Measurements from ENCODE around the gene OSR1.
"Not testable (repeated sequence)": the region's sequence is repeated elsewhere in the genome, so short reads cannot be mapped to it uniquely, and the experiment has no call there.

The OSR1 gene

GRCh38 chr2:19330436-19330835 lies 28.0 kb downstream of the OSR1 start:
- DNase-seq, result no peak

GRCh38 chr2:19329445-19329844 lies 29.0 kb downstream of the OSR1 start:
- DNase-seq, result no peak

DNA sequence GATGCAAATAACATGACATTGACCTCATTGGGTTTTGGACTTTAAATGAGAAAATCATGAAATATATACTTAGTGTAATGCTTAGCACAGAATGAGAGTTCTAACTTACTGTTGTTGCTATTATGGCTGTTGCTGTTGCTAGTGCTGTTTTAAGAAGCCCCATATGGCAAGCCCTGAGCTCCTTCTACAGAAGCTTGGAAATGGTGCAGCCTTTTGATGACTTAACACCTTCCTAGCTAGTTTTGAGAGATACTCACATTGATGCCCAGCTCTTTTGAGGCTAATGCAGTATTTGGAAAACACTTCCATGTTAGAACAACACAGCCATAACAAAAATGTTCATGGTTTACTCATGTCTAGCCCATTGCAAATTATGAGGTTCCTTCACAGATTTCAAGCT lies 30.9 kb downstream of the OSR1 start:
- no peak for DNase-seq

DNA sequence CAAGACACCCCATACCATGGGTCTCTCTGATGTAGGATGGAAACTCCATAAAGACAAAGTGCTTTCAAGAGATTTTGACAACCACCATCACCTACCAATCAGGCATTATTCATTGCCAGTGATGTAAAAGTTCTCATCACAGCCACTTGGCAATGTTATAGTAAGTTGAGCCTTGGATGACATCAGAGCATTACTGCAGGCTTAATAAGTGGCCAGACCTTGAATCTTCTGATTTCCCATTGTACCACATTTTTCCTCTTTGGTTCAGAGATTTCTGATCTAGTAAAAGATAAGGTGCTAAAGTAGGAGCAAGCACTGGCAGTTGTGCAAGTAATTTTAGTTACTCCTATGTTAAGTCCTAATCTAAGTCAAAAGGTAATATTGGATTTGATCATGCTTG lies 36.5 kb downstream of the OSR1 start:
- no peak for DNase-seq

GRCh38 chr2:19320813-19321212 lies 37.6 kb downstream of the OSR1 start:
- DNase-seq, result no peak

GRCh38 chr2:19319698-19320097 lies 38.7 kb downstream of the OSR1 start:
- DNase-seq, result no peak

DNA sequence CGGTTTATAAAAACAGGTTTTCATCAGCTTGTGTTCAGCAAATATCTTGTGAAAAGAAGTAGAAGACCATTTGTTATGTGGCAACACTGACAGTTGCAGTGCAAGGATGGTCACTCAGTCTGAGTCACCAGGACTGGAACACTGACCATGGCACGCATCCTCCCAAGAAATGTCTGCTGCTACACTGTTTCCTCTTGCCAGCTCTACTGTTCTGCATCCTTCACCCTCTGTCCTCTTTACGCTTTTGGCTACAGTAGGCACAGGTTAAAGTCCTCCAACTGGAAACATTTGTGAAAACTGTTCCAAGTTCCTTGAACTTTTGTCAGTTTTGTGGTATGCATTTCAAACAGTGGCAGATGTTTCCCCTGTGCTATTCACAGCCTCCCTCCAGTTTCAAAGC lies 39.4 kb downstream of the OSR1 start:
- no peak for DNase-seq

GRCh38 chr2:19313553-19313952 lies 44.9 kb downstream of the OSR1 start:
- DNase-seq, result no peak

DNA sequence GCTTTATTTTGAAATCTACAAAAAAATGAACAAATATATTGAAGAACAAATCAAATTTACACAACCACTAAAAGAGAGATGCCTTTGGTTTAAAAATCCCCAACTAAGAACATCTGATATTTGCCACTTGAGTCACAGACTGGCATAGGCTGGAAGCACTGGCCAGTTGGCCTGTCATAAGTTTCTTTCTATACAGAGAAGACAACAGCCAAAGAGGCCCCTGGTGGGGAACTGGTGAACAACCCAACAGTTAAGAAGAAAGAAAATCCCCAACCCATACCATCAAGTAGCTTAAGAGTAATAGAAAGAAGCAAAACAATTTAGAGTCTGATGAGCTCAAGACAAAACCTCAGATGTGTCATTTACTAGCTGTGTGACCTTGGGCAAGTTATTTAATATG lies 45.5 kb downstream of the OSR1 start:
- no peak for DNase-seq

DNA sequence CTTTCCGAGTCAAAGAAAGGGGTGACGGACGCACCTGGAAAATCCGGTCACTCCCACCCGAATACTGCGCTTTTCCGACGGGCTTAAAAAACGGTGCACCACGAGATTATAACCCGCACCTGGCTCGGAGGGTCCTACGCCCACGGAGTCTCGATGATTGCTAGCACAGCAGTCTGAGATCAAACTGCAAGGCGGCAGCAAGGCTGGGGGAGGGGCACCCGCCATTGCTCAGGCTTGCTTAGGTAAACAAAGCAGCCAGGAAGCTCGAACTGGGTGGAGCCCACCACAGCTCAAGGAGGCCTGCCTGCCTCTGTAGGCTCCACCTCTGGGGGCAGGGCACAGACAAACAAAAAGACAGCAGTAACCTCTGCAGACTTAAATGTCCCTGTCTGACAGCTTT lies 52.4 kb downstream of the OSR1 start:
- DNase-seq, result not testable (repeated sequence)

- not testable (repeated sequence) for DNase-seq
These were observed 52.9 kb downstream of the OSR1 start for GRCh38 chr2:19305400-19306055.

GRCh38 chr2:19301706-19302105 lies 56.7 kb downstream of the OSR1 start:
- no peak for DNase-seq

All from CD4-positive, alpha-beta T cell treated with Interferon alpha-2 for 1 hour (primary cell).